Duodenal mucosa (tissue), 2 donors: ENCODE data around the gene KIF18A.

ENCODE experiments used
- H3K27ac ChIP-seq: one replicate; pipeline ENCODE4 v1.7.0; 2013; ENCODE audit warnings: low read depth, low read length
- H3K27me3 ChIP-seq, 2 donors: one replicate each; pipeline ENCODE4 v1.7.0; 2013; ENCODE audit warnings: low read length in 2 of 2, control low read depth in 1 of 2; ENCODE audit not compliant: insufficient read depth in 2 of 2, control insufficient read depth in 1 of 2
- H3K36me3 ChIP-seq, 2 donors: one replicate each; pipeline ENCODE4 v1.7.0; 2013; ENCODE audit warnings: low read length in 2 of 2, control low read depth in 1 of 2; ENCODE audit not compliant: insufficient read depth in 2 of 2, control insufficient read depth in 1 of 2
- H3K4me1 ChIP-seq, 2 donors: one replicate each; pipeline ENCODE4 v1.7.0; 2013; ENCODE audit warnings: low read length in 2 of 2, control low read depth in 1 of 2; ENCODE audit not compliant: insufficient read depth in 2 of 2, control insufficient read depth in 1 of 2
- H3K4me3 ChIP-seq, 2 donors: one replicate each; pipeline ENCODE4 v1.7.0; 2013; ENCODE audit warnings: low read length in 2 of 2, low read depth in 1 of 2
- H3K9ac ChIP-seq, 2 donors: one replicate each; pipeline ENCODE4 v1.7.0; 2013; ENCODE audit warnings: low read length in 2 of 2, low read depth in 1 of 2
- H3K9me3 ChIP-seq, 2 donors: one replicate each; pipeline ENCODE4 v1.7.0; 2013; ENCODE audit warnings: low read length in 2 of 2, control low read depth in 1 of 2; ENCODE audit not compliant: control insufficient read depth in 1 of 2

KIF18A gene

GRCh38 chr11:27972522-27973170, 135.3 kb downstream of the KIF18A start:
- no peaks in the 10 kb centered on the region for H3K9me3 ChIP-seq
- H3K27ac ChIP-seq, result no peak overlapping the region
- no peaks in the 10 kb centered on the region for H3K4me1 ChIP-seq
- H3K36me3 ChIP-seq, result no peaks in the 10 kb centered on the region
- H3K9ac ChIP-seq, result no peak overlapping the region
- no peaks in the 10 kb centered on the region for H3K27me3 ChIP-seq
- no peak overlapping the region for H3K4me3 ChIP-seq

GRCh38 chr11:27971171-27971570, 136.8 kb downstream of the KIF18A start:
- Histone ChIP-seq H3K27ac (no peak overlapping the region), H3K9ac (no peak overlapping the region), H3K9me3 (no peaks in the 10 kb centered on the region), H3K4me1 (no peaks in the 10 kb centered on the region), H3K4me3 (no peak overlapping the region), H3K36me3 (no peaks in the 10 kb centered on the region), H3K27me3 (no peaks in the 10 kb centered on the region)
